IPS-11a (cell line): Measurements from ENCODE around the gene NMRAL1.

Experiments
- H3K4me3 ChIP-seq: one replicate; pipeline ENCODE4 v1.5.1; 2013; ENCODE audit warnings: low read depth, low read length, control low read depth

The NMRAL1 gene

DNA sequence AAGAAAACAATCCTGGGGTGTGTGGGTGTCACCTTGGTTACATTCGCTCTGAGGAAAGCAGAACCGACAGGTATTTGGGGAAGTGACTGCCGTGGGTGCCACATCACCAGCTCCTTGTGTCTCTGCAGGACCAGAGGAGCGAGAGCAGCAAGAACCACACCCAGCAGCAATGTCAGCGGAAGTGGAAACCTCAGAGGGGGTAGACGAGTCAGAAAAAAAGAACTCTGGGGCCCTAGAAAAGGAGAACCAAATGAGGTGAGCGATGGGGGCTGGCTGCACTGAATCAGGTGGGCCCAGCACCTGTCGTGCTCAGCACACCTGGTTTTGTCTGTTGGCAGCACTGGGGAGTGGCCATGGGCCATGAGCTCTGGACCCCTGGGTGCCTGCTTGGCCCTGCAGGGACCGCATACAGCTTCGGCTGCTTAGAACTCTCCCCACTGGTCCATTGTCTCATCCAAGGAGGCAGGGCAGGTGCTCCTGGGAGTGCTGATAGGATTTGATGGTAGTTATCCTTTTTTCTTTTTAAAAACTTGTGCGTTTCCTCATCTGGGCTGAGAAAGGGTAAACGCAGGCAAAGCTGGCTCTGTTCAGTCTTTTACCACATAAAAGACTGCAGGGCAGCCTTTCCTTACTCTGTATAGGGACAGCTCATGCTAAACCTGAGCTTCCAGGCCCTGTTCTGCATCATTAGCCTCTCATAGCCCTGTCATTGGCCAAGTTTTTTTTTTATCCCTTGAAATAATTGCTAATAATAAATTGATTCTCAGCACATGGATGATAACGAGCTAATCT is 31.1 kb upstream of the NMRAL1 start:
- no peak overlapping the region for H3K4me3 ChIP-seq

DNA sequence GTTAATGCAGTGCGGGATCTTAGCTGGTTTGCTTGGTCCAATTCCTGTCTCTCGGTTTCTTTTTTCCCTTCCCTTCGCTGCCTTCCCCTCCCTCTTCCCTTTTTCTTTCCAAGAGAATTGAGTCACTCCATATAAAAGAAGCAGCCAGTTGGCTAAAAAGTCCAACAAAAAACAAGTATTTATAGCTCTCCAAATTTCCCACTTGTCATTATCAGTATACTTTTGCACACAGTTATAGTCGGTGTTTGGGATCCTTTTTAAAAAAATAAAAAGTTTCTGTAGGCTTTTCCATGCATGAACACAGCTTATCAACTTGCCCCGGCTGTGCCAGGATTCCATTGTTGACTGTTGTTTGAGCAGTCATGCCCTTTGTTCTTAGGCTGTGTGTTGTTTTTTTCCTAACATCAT is 26.6 kb upstream of the NMRAL1 start:
- H3K4me3 ChIP-seq: no peak overlapping the region

DNA sequence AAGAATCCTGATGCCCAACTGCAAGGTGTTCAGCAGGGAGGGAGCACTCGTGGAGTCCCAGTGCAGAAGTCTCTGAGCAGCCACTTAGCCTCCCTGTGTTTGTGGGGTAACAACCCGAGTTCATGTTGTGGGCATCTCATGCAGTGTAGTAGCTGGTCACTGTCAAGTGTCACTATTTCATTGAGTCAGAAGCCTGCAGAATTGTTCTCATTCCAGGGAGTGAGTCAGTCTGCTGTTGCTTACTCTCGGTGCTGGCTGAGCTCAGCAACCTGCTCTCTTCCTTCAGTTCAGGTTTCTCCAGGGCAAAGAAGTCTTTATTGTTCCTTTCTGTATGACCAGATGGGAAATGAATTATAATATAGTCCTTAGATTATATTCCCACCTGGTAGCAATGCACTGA is 25.8 kb upstream of the NMRAL1 start:
- no peak overlapping the region for H3K4me3 ChIP-seq

DNA sequence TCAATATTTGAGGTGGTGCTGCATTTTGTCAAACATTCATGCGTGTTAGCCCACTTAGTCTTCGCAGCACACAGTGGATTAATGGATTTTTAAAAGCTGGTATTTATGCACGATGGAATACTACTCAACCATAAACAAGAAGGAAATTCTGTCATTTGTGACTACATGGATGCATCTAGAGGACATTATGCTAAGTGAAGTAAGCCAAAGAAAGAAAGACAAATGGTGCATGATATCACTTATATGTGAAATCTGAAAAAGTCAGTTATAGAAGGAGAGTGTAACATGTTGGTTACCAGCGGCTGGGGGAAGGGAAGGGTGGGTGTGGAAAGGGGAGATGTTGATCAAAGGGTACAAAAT is 24.8 kb upstream of the NMRAL1 start:
- H3K4me3 ChIP-seq: no peak overlapping the region

DNA sequence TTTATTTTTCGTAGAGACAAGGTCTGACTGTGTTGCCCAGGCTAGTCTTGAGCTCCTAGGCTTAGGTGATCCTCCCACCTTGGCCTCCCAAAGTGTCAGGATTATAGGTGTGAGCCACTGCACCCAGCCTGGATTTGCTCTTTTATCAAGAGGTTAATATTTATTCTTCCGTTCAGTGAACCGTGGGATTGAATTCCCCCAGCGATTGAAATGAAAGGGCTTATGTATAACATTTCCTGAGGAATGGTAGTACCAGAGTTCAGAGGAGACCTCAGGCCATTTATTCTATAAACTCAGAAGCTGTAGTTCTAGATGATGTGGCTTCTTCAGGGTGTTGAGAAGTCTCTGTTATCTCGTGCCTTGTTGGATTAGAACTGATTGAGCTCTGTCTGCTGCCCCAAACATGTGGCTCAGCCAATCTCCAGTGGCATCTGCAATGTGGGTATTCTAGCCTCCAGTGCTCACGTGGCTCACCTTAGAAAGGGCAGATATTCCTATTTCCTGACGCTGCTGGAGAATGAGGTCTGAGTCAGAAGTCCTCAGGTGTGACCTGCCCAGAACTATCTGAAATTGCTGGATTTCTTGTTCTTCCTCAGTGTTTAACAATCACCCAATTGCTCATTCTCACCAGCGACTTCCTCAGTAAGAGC is 24.2 kb upstream of the NMRAL1 start:
- H3K4me3 ChIP-seq: no peak overlapping the region

DNA sequence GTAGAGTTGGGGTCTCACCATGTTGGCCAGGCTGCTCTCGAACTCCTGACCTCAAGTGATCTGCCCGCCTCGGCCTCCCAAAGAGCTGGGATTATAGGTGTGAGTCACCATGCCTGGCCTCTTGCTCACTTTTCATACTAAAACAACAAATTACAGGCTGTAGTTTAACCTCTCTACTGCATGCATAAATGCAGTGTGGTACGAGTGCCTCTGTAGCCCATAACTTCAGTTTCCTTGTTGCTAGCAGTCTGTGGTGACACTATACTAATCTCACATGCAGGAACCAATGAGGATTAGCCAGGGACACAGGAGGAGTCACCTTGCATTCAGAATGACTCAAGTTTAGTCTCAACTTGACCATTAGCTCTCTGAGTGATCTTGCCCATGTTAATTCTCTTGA is 21.9 kb upstream of the NMRAL1 start:
- no peak overlapping the region for H3K4me3 ChIP-seq

DNA sequence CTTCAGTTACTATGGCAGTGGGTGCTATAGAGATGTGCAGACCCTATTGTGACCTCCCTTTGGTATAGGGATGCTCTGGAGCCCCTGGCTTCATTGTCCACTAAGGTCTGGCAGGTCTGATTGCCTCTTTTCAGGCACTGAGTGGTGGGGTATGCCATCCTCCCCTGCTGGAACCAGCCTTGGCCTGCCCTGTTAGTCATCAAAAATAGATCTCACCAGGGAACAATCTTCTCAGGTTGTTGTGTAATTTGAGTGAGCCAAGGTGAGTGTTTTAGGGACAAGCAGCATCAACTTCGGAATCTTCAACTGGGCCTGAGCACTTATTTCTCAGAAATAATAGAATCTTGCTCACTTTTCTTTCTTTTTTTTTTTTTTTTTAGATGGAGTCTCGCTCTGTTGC is 21.3 kb upstream of the NMRAL1 start:
- no peak overlapping the region for H3K4me3 ChIP-seq

DNA sequence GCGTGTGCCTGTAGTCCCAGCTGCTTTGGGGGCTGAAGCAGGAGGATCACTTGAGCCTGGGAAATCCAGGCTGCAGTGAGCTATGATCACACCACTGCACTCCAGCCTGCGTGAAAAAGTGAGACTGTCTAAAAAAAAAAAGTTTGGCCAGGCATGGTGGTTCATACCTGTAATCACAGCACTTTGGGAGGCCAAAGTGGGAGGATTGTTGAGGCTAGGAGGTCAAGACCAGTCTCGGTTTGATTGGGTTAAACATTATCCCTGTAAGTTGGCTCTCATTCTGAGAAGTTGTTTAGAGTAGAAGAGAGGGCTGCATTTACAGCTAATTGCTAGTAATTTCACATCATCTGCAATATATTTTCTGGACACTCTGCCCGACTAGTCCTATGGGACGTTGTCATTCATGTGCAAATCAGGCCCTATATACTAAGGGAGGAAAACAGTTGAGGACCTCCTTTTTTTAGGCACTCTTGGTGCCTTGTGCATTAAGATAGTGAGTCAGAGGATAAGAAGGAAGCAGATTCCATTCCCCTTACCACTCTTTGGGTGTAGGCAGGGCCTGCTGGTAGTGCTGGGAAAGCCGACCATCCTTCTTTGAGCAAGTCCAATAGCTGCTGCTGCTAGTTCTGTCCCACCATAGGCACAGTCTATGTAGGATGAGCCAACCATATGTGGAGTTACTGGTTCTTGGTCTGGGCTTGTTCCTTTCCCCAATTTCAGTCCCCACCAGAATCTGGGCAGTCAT is 20.5 kb upstream of the NMRAL1 start:
- no peak overlapping the region for H3K4me3 ChIP-seq

DNA sequence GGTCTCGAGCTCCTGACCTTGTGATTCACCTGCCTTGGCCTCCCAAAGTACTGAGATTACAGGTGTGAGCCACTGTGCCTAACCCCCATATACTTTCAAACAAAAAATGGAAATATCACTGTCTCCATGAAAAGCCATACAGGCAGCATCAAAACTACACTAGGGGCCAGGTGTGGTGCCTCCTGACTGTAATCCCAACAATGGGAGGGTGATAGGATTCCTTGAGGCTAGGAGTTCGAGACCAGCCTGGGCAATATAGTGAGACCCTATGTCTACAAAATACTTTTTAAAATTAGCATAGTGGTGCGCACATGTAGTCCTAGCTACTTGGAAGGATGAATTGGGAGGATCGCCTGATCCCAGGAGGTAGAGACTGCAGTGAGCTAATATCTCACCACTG is 17.5 kb upstream of the NMRAL1 start:
- no peak overlapping the region for H3K4me3 ChIP-seq

DNA sequence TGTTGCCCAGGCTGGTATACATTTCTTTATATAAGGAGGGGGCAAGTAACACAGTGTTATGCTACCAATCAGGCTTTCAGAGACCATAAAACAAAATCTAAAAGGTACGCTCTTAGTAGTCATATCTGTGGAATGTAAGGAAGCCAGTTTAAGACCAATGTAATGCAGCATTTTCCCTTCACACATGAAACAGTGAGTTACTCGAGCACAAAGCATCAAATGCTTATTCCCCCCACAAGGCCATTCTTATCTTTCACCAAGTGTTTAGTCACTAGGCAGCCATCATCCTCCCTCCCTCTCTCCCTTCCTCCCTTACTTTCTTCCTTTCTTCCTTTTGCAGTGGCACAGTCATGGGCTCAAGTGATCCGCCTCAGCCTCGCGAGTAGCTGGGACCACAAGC is 14.6 kb upstream of the NMRAL1 start:
- no peak overlapping the region for H3K4me3 ChIP-seq

DNA sequence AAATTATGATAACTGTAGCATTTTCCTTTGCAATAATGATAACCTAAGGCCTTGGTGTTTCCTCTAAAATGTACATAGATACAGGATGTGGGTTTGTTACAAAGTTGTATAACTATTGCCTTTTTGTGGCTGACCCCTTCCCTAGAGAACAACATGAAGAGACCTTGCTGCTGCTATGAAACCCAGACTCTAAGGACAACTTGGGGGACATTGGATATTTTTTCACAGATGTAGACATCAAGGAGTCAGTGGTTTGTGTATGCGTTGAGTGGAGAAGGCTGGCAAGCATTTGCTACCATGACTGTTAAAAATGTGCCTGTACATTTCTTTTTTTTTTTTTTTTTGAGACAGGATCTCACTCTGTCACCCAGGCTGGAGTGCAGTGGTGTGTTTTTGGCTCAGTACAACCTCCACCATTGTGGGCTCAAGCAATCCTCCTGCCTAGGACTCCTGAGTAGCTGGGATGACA is 14.1 kb upstream of the NMRAL1 start:
- no peak overlapping the region for H3K4me3 ChIP-seq

DNA sequence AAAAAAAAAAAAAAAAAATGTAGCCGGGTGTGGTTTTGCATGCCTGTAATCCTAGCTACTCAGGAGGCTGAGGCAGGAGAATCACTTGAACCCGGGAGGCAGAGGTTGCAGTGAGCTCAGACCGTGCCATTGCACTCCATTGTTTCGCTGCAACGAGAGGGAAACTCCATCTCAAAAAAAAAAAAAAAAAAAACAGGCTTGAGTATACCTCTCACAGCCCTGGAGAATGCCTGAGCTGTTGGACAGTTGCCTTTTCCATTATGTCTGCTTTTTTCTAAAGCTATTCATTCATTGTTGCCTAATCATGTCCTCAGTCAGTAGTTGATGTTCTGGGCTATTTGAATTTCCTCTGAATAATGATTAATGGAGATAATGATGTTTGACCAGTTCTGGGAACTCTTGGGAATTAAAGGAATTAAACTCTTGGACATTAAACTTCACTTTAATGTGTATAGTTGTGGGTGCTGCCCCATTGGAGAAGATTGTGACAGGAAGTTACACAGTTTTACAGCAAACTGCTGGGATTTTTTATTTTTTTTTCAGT is 13.6 kb upstream of the NMRAL1 start:
- no peak overlapping the region for H3K4me3 ChIP-seq

DNA sequence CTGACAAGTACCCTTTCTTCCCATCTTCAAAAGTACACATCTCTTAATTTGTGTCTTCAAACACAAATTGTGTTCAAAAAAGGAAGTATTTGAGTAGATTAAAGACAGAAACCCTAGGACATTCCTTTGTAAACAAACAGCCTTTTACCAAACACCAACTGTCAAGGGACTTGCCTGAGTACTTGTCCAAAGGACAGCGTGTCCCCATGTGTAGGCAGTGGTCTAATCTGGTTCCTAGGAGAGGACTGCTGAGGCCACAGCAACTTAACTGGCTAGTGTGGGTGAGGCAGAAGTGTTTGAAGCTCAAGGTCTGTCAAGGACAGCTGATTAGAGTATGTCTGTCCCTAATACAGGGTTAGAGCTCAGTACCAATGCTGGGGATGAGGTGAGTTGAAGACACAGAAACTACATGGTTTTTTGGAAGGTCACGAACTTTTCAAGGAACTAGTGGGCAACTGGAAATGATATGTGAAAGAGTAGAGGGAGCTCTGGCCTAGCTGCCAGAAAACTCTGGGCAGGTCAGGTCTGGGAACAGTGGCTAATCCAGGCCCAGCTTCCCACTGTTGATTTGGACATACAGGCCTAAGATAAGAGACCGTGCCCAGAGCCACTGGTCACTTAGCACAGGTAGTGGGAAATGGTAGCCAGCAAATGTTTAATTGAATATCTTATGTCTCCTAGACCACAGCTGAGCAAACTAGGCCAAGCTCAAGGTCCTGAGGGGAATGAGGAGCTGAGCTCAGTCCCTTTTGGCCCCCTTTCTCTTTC is 11.9 kb upstream of the NMRAL1 start:
- no peak overlapping the region for H3K4me3 ChIP-seq

DNA sequence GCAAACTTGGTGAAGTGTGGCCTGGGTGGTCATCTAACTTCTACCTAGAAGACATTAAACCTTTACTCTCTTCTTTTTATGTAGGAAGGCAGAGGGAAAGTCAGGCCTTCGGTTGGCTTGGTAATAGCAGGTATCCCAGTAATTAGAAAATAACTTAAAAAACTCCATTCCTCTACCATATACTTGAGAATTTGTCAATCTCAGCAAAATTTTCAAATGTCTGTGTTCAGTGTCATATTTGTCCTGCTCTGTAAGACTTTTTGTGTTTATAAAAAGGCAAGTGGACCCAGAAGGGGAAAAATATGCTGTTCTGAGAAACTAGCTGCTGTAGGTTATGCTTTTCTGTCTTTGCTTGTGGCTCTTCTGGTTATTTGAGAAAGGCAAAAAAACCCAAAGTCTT is 7.5 kb upstream of the NMRAL1 start:
- no peak overlapping the region for H3K4me3 ChIP-seq

DNA sequence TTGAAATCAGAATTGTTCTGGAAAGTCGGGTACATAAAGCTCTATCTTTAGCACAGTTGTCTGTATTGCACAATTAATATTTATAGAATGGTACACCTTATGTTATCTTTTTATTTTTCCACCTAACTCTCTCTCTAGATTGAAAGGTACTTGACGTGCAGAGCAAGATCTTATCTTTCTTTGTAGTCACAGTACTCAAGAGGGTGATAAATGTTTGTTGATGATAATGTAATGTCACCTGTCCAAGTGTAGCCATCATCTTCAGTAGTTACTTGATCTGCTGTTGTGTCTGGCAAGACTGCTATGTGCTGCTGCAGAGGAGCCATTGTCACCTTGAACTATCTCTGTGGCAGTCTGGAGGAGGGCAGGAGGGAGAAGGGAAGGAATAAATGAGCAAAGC is 7.1 kb upstream of the NMRAL1 start:
- no peak overlapping the region for H3K4me3 ChIP-seq

DNA sequence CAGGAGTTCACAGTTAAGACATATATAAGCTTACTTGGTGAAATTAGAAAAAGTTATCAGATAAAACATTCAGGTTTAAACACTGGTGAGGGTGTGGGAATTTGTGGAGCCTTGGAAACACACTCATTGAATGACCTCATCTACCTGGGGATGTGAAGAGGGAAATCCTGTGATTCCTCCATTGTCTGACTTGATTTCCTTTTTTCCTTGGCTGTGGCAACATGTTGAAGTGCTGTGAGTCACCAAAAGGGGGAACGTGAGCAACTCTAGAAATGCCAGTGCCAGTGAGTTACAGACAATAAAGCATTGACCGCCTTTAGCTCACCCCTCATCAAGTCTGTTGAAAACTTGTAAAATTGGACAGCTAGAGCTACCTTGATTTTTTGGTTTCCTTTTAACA is 3.5 kb upstream of the NMRAL1 start:
- H3K4me3 ChIP-seq: no peak overlapping the region

DNA sequence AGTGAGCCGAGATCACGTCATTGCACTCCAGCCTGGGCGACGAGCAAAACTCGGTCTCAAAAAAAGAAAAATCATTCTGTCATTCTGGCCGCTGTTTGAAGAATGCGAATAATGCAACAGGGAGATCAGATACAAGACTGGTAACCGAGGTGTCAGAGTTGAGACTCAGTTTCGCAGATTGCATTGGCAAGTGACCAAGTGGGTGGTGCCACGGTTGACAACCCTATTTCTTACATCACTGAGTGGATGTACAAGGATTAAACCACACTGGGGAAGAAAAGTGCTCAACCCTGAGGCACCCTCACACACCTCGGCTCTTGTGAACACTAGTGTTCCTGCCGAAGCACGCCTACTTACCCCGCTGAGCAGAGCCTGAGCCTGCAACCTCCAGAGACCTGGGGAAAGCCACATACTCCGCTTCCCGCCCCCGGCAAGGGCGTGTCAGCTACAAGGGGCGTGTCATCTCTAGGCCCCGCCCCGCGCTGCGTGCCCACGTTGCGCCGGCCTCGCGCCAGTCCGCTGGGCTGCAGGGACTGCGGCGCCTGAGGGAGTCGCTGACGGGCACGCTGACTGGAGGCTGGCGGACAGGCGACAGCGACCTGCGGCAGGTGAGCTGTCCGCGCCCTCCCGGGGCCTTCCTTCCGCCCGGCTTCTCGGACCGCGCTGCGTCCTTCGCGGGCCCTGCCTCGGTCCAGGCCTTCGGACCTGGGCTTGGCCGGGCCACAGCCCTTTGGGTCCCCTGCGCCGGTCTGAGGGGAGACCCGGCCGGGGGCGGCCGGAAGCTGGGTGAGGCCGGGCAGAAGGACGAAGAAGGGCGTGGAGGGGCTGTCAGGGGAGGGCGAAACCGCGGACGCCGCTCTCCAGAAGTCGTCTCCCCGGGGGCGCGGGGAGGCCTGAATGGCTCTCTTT is 1.7 kb upstream of the NMRAL1 start, which contains the start of gene HMOX2:
HMOX2 (plus strand) TSS at position 519 of the 909 bp plus-strand sequence. CDS start 29,127 bp downstream, outside the sequence.
- H3K4me3 ChIP-seq: peak within 1 kb of the TSS; percentile 75

DNA sequence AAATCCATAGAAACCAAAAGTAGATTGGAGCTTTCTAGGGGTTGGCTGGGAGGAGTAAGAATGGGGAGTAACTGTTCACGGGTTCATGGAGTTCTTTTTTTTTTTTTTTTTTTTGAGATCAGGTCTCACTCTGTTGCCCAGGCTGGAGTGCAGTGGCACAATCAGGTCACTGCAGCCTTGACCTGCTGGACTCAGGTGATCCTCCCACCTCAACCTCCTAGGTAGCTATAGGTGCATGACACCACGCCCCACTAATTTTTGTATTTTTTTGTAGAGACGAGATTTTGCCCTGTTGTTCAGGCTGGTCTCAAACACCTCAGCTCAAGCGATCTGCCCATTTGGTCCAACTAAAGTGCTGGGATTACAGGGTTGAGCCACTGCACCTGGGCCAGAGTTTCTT is 1.5 kb downstream of the NMRAL1 start:
- no peak overlapping the region for H3K4me3 ChIP-seq

DNA sequence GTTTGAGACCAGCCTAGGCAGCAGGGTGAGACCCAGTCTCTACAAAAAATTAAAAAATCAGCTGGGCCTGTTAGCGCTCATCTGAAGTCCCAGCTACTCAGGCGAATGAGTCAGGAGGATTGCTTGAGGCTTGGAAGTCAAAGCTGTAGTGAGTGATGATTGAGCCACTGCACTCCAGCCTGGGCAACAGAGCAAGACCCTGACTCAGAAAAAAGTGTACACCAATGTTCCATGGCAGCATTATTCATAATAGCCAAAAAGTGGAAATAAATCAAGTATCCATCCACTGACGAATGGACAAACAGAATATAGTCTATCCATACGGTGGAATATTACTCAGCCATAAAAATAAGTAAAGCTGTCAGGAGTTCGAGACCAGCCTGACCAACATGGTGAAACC is 2.6 kb downstream of the NMRAL1 start:
- H3K4me3 ChIP-seq: no peak overlapping the region

DNA sequence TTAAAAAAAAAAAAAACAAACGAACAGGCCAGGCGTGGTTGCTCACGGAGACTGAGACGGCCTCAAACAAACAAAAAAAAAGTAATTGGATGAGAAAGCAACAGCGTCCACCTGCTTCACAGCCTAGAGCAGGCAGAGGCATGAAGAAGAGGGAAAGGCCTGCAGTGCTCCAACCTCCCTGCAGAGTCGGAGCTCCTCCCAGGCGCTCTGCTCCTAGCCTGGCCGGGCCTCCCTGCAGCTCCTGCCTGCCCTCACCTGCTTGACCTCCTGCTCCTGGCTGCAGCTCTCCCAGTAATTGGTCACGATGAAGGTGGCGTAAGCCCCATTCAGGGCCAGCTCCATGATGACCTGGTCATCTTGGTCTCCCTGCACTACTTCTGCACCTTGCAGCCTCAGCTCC is 5.5 kb downstream of the NMRAL1 start:
- H3K4me3 ChIP-seq: no peak overlapping the region
